ENCODE results near the gene SPATS2.

DNA sequence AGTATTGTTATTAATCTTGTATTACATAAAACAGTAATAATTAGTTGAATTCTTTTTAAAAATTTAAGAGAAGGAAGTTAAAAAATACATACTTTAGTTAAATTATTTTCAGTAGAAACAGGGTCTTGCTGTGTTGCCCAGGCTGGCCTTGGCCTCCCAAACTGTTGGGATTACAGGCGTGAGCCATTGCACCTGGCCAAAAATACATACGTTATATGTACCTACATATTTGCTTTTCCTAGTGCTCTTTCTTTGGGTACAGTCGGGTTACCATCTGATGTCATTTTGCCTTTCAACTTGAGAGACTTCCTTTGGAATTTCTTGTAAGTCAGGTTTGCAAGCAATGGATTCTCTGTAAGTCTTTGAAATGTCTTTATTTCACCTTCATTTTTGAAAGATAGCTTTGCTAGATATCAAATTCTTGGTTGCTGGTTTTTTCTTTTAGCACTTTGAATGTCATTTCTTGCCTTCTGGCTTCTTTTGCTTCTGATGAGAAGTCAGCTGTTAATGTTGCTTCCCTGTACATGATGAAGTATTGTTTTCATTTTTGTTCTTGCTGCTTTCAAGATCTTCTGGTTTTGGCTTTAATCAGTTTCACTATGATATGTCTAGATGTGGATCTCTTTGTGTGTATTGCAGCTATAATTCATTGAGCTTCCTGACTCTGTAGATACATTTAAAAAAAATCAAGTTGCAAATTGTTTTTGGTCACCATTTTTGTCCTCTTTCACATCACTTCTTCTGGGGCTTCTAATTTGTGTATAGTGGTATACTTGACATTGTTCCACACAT lies 84.4 kb downstream of the SPATS2 start:
- TF ChIP-seq, protein P1, sequence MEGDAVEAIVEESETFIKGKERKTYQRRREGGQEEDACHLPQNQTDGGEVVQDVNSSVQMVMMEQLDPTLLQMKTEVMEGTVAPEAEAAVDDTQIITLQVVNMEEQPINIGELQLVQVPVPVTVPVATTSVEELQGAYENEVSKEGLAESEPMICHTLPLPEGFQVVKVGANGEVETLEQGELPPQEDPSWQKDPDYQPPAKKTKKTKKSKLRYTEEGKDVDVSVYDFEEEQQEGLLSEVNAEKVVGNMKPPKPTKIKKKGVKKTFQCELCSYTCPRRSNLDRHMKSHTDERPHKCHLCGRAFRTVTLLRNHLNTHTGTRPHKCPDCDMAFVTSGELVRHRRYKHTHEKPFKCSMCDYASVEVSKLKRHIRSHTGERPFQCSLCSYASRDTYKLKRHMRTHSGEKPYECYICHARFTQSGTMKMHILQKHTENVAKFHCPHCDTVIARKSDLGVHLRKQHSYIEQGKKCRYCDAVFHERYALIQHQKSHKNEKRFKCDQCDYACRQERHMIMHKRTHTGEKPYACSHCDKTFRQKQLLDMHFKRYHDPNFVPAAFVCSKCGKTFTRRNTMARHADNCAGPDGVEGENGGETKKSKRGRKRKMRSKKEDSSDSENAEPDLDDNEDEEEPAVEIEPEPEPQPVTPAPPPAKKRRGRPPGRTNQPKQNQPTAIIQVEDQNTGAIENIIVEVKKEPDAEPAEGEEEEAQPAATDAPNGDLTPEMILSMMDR (IDR thresholded peaks at IDR 0.05): no peak
- TF ChIP-seq POLR2A (IDR thresholded peaks at IDR 0.05): no peak
